ENCODE measurements around the gene MEIOSIN.
A peak's percentile ranks its signal among the peaks of the same experiment; 100 is the strongest.

MEIOSIN gene

DNA sequence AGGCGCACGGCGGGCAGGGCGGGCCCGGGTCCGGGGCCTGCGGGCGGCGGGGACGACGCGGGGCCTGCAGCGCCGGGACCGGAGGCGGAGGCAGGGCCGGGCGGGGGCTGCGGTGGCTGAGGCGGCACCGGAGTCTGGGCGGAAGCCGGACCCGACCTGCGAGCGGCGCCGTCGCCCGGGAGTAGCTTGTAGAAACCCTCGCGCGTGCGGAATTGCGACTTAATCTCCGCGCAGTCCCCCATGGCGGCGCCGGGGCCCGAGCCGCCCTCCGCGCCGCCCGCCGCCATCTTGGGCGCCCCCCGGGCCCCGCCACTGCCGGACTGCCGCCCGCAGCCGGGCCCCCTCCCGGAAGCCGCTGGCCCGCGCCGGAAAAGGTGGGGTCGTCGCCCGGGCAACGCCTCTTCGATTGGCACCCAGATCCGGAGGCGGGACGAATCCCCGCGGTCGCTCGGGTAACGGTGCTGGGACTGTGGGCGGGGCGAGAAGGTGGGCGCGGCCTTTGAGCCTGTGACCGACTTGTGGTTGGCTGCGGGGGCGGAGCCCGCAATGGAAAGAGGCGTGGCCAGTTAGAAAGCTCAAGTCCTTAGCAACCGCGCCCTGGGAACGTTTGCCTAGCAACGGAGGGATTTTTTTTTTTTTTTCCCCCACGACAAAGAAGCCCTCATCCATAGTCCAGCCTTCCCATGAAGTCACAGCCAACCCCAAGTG, 59.4 kb downstream of the MEIOSIN start, which contains the start of gene DMWD (continued):
- TF ChIP-seq HOXA7 (CRISPR knock-in tag; IDR thresholded peaks at IDR 0.05; ENCODE audit: borderline replicate concordance), result no peak
- no peak for TF ChIP-seq SETDB1 (IDR thresholded peaks at IDR 0.05; ENCODE audit: insufficient read length, low read length)
- TF ChIP-seq ZNF146 (tag by site-specific recombination; IDR thresholded peaks at IDR 0.05), result no peak

GRCh38 chr19:45793178-45793564, 59.9 kb downstream of the MEIOSIN start:
- Histone ChIP-seq H3K27ac (ENCODE audit: extremely low read depth, low read depth, low read length) (no peak overlapping the region), H3K36me3 (ENCODE audit: control insufficient read depth in 2 of 2, insufficient read depth in 1 of 2, low read length in 2 of 2) (peaks cover 20 to 24% of the 10 kb centered on the region in 2 experiments), H3K9me3 (ENCODE audit: control insufficient read depth, insufficient read depth, low read depth, low read length) (no peaks in the 10 kb centered on the region), H3K4me1 (ENCODE audit: control insufficient read depth, insufficient read depth, low read length) (peaks cover 13% of the 10 kb centered on the region), H3K4me3 (ENCODE audit: low read depth, low read length) (no peak overlapping the region)
- ChIA-PET POLR2A (interaction anchor here (0.6 to 2.2 kb wide), 14 partner anchors 9 to 337 kb away, joined by 3 to 40 read pairs (median 4); partner anchors contain the start of genes DMPK, QPCTL, RSPH6A and SIX5), CTCF (interaction anchor here (0.6 to 2.3 kb wide), 7 partner anchors 9 to 99 kb away, joined by 3 to 18 read pairs (median 3); partner anchors contain the start of genes DMPK and SIX5)
- 0 out of 2 replicates have a peak, but pooled peaks have one; percentile 16 for TF ChIP-seq ZFP69B (tag by site-specific recombination; IDR thresholded peaks at IDR 0.05)
- TF ChIP-seq ZNF837 (tag by site-specific recombination; IDR thresholded peaks at IDR 0.05), result no peak
- no peak for TF ChIP-seq ZBTB6 (tag by site-specific recombination; IDR thresholded peaks at IDR 0.05)
- TF ChIP-seq ZNF645 (tag by site-specific recombination; IDR thresholded peaks at IDR 0.05), result no peak
- no peak for TF ChIP-seq ZNF549 (tag by site-specific recombination; IDR thresholded peaks at IDR 0.05)
- TF ChIP-seq ZFP37 (tag by site-specific recombination; IDR thresholded peaks at IDR 0.05), result no peak
- TF ChIP-seq, protein P1, sequence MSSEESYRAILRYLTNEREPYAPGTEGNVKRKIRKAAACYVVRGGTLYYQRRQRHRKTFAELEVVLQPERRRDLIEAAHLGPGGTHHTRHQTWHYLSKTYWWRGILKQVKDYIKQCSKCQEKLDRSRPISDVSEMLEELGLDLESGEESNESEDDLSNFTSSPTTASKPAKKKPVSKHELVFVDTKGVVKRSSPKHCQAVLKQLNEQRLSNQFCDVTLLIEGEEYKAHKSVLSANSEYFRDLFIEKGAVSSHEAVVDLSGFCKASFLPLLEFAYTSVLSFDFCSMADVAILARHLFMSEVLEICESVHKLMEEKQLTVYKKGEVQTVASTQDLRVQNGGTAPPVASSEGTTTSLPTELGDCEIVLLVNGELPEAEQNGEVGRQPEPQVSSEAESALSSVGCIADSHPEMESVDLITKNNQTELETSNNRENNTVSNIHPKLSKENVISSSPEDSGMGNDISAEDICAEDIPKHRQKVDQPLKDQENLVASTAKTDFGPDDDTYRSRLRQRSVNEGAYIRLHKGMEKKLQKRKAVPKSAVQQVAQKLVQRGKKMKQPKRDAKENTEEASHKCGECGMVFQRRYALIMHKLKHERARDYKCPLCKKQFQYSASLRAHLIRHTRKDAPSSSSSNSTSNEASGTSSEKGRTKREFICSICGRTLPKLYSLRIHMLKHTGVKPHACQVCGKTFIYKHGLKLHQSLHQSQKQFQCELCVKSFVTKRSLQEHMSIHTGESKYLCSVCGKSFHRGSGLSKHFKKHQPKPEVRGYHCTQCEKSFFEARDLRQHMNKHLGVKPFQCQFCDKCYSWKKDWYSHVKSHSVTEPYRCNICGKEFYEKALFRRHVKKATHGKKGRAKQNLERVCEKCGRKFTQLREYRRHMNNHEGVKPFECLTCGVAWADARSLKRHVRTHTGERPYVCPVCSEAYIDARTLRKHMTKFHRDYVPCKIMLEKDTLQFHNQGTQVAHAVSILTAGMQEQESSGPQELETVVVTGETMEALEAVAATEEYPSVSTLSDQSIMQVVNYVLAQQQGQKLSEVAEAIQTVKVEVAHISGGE (tag by site-specific recombination; conservative IDR thresholded peaks at IDR 0.05; ENCODE audit: low read depth), result no peak
- no peak for TF ChIP-seq SCRT1 (tag by site-specific recombination; IDR thresholded peaks at IDR 0.05; ENCODE audit: borderline replicate concordance)
- TF ChIP-seq, protein P2, sequence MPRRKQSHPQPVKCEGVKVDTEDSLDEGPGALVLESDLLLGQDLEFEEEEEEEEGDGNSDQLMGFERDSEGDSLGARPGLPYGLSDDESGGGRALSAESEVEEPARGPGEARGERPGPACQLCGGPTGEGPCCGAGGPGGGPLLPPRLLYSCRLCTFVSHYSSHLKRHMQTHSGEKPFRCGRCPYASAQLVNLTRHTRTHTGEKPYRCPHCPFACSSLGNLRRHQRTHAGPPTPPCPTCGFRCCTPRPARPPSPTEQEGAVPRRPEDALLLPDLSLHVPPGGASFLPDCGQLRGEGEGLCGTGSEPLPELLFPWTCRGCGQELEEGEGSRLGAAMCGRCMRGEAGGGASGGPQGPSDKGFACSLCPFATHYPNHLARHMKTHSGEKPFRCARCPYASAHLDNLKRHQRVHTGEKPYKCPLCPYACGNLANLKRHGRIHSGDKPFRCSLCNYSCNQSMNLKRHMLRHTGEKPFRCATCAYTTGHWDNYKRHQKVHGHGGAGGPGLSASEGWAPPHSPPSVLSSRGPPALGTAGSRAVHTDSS (tag by site-specific recombination; IDR thresholded peaks at IDR 0.05), result no peak
- TF ChIP-seq ZNF146 (tag by site-specific recombination; IDR thresholded peaks at IDR 0.05), result no peak
- no peak for TF ChIP-seq ZNF558 (tag by site-specific recombination; IDR thresholded peaks at IDR 0.05)
- 0 out of 2 replicates have a peak, but pooled peaks have one; percentile 33 for TF ChIP-seq ZBTB10 (tag by site-specific recombination; IDR thresholded peaks at IDR 0.05)
- TF ChIP-seq ZNF48 (tag by site-specific recombination; IDR thresholded peaks at IDR 0.05), result no peak
- no peak for TF ChIP-seq ZNF24 (tag by site-specific recombination; IDR thresholded peaks at IDR 0.05)
- TF ChIP-seq ZNF792 (tag by site-specific recombination; IDR thresholded peaks at IDR 0.05), result no peak
- no peak for TF ChIP-seq BCL11A (tag by site-specific recombination; IDR thresholded peaks at IDR 0.05; ENCODE audit: low read depth)
- no peak for TF ChIP-seq YY1 (tag by site-specific recombination; IDR thresholded peaks at IDR 0.05)
- TF ChIP-seq ZNF501 (tag by site-specific recombination; IDR thresholded peaks at IDR 0.05), result no peak
- TF ChIP-seq ZNF660 (tag by site-specific recombination; IDR thresholded peaks at IDR 0.05), result no peak
- no peak for TF ChIP-seq ZSCAN23 (tag by site-specific recombination; IDR thresholded peaks at IDR 0.05)
- no peak for TF ChIP-seq ZNF138 (tag by site-specific recombination; IDR thresholded peaks at IDR 0.05; ENCODE audit: borderline replicate concordance)
